Effector CD4-positive, alpha-beta T cell (primary cell): ENCODE data around the gene TPH2.

Experiments
- DNase-seq: peaks from one replicate; pipeline ENCODE4 v3.0.0-alpha.2; 2020
- total RNA-seq: gene quantifications from one replicate; lab custom pipeline; 2026; lab: John Stamatoyannopoulos, UW

TPH2 gene
- total RNA-seq, result 0.56 reads per million

DNA sequence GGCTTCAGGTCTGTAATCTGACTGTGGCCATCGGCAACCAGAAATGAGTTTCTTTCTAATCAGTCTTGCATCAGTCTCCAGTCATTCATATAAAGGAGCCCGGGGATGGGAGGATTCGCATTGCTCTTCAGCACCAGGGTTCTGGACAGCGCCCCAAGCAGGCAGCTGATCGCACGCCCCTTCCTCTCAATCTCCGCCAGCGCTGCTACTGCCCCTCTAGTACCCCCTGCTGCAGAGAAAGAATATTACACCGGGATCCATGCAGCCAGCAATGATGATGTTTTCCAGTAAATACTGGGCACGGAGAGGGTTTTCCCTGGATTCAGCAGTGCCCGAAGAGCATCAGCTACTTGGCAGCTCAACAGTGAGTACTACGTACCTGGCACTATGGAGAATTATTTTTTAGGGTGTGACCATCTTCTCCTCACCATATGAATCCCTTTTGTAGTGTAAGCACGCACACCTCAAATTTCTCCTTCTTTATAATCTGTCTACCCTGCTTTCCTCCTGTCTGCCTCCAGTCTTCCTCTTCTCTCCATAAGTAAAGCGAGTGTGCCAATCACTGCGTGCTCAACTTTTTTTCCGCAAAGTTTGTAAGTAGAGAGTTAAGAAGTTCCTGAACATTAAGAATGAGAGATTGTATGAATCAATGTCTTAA lies at the start of gene TPH2:
Gene TPH2, plus strand, starts transcription at position 118 of the 658 bp plus-strand sequence. Its CDS starts 142 bp downstream, at position 260.
- DNase-seq, result peak; percentile 6

DNA sequence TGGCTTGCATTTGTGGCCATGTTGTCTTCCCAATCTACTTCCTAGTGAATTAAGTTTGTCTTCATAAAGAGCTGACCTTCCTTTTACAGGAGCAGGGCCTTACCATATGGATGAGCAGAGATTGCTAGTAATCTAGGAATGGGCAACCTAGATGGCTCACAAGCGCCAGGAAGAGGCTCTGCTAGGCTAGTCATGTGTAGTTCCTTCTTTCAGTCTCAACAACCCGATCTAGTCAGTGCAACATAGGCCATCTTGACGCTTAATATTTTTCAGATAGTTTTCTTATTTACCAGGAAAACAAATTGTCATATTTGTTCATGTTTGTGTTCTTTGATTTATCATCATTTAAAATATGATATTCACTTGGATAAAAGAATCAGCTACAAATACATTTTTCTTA lies 48.2 kb upstream of the TPH2 start:
- DNase-seq, result no peak

DNA sequence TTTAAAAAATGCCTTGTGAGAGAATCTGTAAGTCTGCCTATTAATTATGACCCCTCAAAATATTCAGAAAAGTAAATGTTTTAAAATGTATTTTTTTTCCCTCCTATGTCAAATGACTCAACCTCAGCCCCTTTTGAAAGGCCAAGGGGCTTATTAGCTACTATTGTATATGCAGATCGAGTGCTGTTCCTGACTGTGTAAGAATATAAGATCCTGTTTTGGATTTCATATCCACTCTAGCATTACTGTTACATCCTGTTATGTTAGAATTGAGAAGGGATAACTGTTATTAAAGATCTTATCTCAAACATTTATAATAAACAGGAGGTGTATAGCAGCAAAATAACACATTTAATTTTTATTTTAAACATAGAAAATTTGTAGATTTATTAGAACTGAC lies 46.6 kb upstream of the TPH2 start:
- DNase-seq, result no peak

DNA sequence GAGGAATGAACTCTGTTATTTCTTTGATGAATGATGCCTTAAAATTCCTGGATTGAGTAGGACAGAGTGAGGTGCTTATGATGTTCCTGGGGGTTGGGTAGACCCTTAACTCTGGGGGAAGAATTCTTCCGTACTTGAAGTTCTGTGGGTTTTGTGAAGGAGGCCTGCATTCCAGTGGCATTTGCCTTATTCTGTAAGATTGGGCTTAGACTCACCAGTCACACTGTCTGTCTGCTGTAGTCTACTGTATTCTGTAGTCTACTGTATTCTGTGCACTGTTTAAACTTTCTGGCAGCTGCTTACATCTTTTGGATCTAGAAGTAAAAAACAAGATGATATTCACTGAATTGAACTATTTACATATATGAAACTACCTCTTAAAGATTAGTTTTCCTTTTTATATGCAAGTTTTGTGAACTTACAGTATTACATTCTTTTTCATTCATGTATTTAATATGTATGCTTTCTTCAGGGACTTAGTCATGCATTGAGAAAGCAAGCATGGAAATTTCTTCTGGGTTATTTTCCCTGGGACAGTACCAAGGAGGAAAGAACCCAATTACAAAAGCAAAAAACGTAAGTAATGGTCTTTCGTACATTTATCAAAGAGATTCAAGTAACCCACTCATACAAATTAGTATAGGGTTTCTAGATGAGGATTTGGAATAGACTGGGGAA lies 42.3 kb upstream of the TPH2 start:
- DNase-seq, result no peak

DNA sequence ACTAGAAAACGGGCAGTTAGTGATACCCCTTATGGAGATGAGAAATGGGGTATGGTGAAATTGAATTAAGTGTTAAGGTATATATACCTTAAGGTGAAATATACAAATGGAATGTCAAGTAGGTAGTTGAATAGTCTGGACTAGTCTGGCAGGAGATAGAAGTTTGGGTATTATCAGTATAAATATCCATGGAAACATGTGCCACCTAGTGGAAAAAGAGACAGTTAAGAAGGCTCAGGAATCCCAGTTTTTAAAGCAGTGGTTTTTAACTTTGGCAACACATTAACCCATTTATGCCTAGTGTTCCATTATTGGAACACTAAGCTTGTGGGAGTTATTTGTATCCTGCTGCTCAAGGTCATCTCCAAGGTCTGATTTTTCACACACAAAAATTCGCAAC lies 38.6 kb upstream of the TPH2 start:
- no peak for DNase-seq

DNA sequence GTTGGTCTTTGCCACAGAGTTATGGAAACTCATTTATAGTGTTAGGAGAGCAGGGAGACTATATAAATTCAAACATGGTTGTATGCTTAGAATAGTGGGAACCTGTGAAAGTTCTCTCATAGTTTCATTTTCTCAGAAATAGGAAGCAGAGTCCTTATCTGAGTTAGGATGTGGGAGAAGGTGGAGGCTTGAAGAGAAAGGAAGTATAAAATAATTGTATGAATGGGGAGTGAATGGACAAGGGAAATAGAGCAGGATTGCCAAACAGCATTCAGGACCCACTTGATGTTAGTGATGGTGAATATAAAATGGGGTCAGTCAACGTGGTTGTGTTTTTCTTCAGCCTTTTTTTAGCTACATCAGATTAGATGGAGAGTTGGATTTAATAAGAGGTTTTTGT lies 34.0 kb upstream of the TPH2 start:
- no peak for DNase-seq

DNA sequence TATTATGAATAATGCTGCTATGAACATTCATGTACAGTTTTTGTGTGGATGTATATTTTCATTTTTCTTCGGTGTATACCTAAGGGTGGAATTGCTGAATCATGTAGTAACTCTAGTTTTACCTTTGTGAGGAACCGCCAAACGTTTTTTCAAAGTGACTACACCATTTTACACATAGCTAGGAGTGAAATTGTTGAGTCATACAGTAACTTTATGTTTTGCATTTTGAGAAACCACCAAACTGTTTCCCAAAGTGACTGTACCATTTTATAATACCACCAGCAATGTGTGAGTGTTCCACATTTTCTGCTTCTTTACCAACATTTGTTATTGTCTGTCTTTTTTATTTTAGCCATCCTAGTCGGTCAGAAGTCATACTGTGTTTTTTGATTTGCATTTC lies 3.1 kb upstream of the TPH2 start:
- DNase-seq, result no peak

DNA sequence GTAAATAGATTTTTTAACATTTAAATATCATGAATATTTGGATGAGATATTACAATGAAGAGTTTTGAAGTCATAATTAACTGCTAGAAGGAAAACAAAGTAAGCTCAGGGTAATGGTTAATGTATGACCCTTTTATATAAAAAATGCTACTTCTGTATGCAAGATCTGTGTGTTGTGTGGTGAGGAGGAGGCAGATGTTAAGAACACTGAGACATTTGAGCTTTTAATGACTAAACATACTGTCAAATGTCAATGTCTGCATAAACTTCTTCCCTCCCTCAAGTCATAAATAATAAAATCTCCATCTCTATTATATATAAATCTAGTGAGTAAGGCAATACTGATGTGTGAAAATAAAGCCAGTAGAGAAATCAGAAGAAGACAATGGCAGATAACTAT lies 1.4 kb downstream of the TPH2 start:
- no peak for DNase-seq

DNA sequence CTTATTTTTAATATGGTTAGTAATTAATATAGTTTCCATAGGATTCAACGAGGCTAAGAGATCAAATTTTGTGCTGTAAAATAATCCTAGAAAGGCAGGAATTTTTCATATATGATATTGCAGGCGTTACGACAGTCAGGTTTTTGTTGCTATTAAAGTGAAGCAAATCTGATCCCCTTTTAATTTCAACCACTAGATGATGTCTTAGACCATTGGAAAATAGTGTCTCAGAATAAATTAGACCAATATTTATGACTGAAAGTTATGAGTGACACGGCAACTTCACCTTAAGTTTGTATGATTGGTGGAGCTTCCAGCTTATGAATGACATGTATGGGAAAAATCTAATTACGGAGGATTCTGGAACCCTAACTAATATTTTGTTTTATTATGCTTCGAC lies 2.5 kb downstream of the TPH2 start:
- DNase-seq, result no peak

DNA sequence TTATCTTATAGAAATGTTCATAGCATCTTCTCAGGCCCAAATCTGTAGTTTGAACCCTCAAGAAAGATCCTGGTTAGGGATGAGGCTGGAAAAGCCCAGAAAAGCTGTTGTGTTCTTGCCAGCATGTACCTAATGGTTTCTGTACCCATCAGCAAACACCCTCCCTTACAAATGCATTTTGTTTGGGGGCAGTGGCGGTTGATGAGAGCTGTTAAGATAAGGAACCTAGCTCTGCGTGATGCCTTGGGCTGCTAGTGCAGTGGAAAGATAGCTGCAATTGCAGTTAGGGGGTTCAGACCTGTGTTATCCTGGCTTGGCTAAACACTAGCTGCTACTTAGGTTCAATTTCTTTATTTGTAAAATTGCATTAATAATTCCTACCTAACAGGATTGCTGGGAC lies 3.6 kb downstream of the TPH2 start:
- no peak for DNase-seq

DNA sequence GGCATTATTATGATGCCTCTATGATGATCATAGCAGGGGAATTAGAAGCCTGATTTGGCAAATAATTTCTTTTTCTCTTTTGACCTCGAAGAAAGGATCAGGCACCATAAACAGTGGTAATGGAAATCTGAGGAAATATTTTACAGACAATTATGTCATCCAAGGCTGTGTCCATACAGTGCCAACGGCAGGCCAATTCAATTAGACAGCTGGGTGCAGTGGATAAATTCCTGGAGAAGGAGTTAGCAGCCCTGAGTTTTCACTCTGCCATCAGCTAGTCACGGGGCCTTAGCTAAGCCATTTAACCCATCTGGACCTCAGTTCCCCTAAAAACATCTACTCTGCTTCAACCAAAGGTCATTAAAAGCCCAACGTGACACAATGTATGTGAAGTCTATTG lies 4.1 kb downstream of the TPH2 start:
- no peak for DNase-seq

DNA sequence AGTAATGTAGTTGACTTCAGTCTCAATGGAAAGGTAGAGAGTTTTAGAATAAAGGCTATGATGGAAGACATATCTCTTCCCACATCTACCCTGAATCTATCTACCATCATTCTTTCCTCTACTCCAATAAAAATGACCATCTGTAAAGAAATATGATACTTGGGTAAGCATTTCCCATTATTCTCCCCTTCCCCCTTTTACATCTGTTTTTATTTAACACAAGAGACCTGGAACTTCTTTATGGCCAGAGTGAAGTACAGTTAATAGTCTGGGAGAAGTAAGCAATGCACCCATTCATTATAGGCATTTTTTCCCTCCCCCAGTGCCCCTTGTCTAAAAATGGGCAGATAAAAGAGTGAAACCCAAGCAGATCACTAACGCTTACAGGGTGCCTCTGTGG lies 6.5 kb downstream of the TPH2 start:
- no peak for DNase-seq

DNA sequence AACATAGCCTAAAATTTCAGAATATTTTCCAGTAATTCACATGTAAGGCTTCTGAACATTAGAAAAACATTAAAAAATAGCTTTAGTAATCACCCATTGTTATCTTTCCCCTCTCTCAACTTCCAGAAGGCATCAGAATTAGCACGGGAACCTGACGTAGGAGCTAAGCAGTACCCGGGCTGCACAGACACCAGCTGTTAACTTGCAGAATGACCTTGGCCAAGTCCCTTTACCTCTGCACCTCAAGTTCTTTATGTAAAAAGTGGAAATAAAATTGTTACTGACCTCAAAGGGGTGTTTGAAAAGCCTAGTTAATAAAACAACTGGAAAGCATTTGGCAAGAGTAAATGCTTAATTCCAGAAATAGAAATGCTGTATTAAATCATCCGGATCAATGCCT lies 7.2 kb downstream of the TPH2 start:
- DNase-seq, result no peak

DNA sequence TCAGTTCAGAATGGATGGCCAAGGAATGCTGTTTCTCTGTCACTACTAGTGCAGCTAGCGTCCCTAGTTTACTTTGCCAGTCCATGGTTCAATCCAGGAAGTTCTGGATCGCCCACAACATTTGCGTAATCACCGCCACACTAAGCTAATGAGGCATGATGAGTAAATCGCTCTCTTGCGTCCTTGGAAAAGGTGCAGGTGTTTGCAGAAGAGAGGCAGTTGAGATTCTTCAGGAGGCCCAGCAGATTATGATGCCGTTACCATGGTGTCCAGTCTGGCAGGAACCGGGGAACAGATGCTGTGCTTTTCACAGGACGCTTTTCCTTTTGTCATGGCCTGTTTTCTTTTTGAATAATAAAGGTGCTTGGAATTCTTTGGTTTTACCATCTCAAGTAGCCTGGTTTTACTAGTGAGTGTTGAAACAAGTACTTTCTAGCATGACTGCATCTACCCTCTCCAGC lies 9.0 kb downstream of the TPH2 start:
- no peak for DNase-seq

DNA sequence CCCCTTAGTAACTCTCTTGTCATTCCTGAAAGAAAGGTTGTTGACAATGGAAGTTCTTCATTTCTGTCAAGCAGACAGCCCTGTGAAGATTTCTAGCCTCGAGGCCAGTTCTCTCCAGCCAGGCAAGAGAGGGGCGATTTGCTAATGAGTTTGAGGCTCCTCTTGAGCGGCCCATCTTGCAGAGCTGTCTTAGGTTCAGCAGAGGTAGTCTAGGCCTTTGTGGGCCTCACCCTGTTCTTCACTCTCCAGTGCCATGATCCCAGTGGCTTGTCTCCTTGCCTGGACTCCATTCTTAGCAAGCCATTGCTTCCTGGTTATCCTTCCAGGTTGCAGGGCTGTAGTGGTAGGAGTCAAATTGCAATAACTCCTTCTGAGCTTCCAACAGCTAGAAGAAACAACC lies 9.7 kb downstream of the TPH2 start:
- DNase-seq, result no peak

DNA sequence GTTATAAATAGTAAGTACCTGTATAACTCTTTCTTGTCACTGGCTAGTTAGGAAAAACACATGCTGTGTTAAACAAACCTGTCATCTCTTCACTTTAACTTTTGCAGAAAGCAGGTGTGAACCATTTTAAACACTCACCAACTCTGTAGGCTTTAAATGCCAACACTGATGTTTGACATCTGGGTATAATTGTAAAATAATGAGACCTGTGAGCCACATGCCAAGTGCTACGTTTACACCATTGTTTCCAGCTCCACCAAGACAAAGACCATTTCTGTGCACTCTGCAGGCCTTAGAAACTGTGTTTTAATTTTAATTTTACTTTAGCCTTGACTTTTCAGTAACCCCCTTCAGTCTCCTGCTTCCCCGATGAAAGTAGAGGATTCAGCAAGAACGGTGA lies 11.0 kb downstream of the TPH2 start:
- no peak for DNase-seq

DNA sequence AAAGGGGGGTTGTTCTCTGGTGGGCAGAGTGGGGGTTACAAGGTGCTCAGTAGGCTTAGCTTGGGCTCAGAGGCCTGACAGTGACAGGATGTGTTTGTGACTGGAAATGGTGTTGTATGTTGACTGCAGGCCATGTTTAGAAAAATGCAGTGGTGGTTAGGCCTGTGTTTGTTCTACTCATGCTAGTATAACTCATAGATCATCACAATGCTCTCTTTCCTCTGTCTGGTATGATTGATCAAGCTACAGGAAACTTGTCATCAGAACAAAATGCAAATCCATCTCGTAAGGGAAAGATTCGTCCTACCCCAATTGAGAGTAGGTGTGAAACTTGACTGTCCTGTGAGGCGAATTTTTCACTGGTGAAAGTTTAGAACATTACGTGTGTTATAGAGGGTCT lies 11.8 kb downstream of the TPH2 start:
- no peak for DNase-seq

DNA sequence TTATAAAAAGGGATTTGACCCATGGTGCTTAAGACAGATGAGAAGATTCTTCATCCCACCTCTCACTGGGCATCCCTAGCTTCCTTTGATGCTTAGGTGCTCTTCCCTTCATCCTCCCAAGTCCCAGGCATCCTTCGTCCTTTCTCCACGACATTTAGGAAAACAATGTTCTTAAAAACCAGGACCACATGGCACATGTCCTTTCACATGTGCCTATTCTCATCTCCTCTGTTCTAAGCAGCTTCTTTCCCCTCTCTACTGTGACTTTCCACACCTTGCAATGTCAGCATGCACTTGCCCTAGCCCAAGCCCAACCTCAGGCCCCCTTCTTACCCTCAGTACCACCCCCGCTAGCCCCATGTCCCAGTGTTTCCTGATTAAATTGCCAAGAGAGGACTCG lies 12.2 kb downstream of the TPH2 start:
- DNase-seq, result no peak

DNA sequence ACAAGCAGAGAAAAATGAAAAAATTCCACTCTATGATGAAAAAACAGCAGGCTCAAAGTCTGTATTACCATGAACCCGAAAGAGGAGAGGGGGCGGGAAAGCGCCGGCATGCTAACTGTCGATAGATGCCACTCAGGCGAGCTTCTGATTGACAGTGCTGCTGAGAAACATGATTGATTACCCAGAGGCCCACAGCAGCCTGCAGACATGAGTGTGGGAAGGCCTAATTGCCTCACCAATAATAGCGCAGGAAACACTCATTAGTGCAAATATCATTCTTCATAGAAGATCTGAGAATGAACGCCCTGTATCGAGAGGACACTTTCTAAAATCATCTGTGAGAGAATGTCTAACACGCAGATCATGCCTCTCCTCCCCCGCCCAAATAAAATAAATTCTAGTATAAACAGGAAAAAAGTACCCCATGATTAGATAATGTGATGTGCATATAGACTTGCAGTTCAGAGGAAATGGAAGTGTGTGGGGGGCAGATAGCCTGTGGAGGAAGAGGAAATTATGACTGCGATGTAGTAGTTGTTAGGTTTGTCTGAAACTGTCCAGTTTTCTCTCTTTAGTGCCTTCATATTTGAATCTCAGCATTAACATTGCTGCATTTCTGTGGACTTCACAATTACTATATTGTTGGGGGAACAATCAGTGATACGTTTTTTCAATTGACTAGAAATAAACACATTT lies 15.6 kb downstream of the TPH2 start:
- no peak for DNase-seq

DNA sequence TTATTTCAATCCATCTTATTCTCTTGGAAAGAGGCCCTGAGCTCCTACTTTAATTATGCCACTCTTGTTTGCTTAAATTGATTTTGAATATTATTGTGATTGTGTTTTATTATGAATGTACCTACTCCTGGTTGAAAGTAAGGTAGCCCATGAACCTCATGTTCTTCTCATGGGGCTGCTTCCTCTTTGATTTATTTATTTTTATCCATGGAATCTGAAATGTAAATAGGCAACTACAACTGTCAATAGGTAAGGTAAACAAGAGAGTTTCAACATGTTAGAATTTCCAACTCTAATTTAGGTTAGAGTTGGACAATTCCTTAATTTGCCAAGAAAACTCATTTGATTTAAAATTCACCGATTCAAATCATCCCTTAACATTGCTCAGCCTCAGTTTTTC lies 16.2 kb downstream of the TPH2 start:
- DNase-seq, result no peak

DNA sequence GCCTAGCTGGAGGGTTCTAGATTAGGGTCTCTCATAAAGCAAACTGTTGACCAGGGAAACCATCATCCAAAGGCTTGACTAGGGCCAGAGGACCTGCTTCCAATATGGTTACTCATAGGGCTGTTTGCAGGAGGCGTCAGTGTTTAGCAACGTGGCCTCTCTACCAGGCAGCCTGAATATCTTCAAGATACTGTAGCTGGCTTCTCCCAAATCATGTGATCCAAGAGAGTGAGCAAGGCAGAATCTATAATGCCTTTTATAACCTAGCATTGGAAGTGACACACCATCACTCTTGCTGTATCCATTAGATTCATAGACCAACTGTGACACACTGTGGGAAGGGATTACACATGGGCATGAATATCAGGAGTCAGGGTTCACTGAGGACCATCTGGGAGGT lies 17.3 kb downstream of the TPH2 start:
- no peak for DNase-seq

DNA sequence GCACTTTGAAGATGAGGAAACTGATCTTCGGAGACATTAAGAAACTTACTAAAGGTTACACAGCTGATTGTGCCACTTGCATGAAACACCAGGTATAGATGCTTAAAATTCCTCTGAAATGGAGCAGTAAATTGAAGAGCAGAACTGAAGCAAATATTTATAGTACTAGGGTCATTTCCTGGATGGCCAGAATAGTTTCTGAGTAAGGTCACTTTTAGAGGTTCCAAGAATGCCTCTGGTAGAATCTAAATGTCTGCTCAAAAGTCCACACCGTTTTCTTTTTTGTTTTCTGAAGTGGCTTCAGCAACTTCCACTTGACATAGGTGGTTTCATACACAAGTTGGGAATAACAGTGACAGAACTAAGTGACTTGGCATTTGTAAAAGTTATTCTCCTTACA lies 19.4 kb downstream of the TPH2 start:
- DNase-seq, result no peak

DNA sequence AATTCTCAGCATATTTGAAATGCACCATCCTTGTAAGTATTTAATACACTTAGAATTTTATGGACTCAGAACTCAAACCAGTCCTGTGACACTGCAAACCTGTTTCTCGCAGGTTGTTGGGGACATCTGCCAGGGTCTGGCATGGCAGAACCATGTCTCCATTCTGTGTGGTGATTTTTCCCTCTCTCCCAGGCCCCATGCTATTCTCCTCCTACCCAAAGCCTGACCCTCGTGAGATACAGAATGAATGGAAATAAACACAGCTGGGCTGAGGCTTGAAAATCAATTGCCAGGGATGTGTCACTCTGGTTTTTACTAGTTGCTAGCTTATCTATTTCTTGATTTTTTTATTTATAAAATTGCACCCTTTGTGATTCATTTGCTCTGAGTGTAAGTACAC lies 19.8 kb downstream of the TPH2 start:
- no peak for DNase-seq

DNA sequence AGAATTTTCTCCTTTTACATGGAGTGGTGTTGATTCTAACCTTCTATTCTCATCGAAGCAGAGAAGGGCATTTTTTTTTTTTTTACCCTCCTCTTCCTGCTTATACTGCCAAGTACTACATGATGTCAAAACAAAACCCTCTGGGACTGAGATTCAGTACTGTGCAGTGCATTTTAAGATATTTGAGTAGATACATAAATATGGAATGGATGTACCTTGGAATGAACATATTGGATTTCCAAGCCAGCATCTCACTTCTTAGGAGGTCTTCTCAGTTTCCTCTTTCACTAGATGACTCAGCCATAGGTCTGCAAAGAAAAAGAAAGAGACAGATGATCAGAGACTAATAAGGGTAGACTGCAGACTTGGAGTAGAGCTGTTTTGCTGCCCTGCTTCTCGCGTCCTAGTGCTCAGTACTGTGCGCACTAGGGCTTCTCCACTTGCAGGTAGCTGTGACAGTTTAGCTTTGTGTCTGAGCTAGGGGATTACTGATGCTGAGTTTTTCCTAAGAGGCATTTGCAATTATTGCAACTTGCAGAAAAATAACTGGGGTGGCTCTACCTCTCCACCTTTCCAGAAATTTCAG lies 20.4 kb downstream of the TPH2 start:
- DNase-seq, result no peak
